CD1c-positive myeloid dendritic cell (primary cell): ENCODE measurements around the gene KLRF2.

Experiments used
- DNase-seq: peaks from one replicate; pipeline ENCODE4 v3.0.0-alpha.2; 2016; ENCODE audit errors: extremely low spot score

Gene KLRF2

GRCh38 chr12:9936591-9936990 is 55.3 kb downstream of the KLRF2 start:
- peak; percentile 22 for DNase-seq

DNA sequence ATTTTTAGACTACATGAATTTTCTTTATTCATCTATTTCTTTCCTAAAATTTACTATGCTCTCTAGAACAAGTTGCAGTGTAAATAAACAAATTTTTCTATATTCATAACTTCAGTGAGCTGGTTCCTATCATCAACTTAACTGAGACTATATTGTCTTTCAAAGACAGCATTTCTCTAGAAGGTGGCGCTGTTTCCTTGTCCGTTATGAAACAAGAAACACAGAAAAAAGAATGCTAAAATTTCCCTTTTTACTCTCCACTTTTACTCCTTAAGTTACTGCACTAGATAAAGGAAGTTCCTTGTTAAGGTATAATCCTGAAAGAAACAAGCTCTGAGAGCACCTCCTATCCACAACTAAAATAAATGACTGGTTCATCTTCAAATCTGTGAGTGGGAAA is 59.1 kb downstream of the KLRF2 start:
- DNase-seq, result peak; percentile 56

DNA sequence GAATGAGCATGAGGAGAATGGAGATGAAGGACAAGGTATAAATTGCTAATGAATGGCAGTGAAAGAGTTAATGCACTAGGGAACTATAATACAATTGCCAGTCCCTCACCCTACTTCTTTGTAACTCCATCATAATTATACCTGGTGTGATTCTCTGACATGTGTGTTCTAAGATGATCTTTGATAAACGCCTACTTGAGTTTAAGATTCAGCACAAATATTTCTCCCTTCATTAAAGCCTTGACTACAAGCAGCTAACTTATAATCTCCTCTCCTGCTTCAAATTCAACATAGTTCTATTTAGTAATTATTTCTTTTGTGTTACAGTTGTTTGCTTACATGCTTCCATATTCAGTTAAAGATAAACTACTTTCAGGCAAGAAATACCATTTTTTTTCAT is 60.5 kb downstream of the KLRF2 start:
- no peak for DNase-seq

DNA sequence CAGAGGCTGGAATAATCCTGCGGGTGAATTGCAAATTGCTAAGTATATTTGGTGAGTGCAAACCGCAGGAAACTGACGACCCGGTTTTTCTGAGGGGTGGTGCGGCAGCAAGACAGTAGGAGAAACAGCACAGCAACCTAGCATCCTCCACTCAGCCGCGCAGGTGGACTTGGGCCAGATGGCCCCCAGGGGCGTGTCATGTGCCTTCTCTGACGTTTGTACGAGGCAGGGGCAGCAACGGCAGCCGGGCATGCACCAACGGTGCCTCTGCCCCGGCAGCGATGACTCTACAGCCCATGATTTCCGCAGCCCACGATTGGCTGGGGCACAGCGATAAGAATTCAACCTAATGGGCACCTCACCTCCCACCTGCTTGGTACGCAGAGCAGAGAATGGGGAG is 62.0 kb downstream of the KLRF2 start:
- DNase-seq, result no peak

- peak; percentile 60 for DNase-seq
Observed at GRCh38 chr12:9944391-9944790, 63.1 kb downstream of the KLRF2 start.
